MCF 10A (cell line): ENCODE measurements around the gene INO80B. TPM values are rescaled to one million over a fixed set of nuclear protein-coding genes. Genes with fewer than 3 reads are reported as not detected.

Source experiments
- BruUV-seq: library from RNA; stranded (reverse); fragments of 400-500 nt; replicated peaks from 2 replicates; lab custom pipeline; 2021; lab: Mats Ljungman, UMichigan
- CTCF ChIA-PET: fragments of 300-600 bp; sonication (Branson Sonifier 250); formaldehyde crosslinking; extraction: SDS; loops from one replicate; lab custom pipeline; 2021; ENCODE audit warnings: antibody characterized with exemption, inconsistent platforms; lab: Yijun Ruan, JAX
- POLR2A ChIA-PET: fragments of 300-600, 350-650 bp; sonication (Branson Sonifier 250); formaldehyde crosslinking; extraction: SDS; loops from one replicate; lab custom pipeline; 2020; ENCODE audit warnings: antibody characterized with exemption, inconsistent platforms; lab: Yijun Ruan, JAX
- DNase-seq: peaks from one replicate; pipeline ENCODE4 v3.0.0-alpha.2; 2018; ENCODE audit not compliant: unreplicated experiment
- H3K27ac Mint-ChIP-seq: one replicate; pipeline ENCODE4 v1.8.0; 2022; ENCODE audit warnings: mild to moderate bottlenecking, low read depth, mixed read lengths; ENCODE audit not compliant: unreplicated experiment
- H3K27me3 Mint-ChIP-seq: one replicate; pipeline ENCODE4 v1.8.0; 2022; ENCODE audit warnings: mixed read lengths; ENCODE audit not compliant: insufficient read depth, unreplicated experiment
- H3K36me3 Mint-ChIP-seq: one replicate; pipeline ENCODE4 v1.8.0; 2022; ENCODE audit warnings: mild to moderate bottlenecking, moderate library complexity, mixed read lengths; ENCODE audit not compliant: insufficient read depth, unreplicated experiment
- H3K4me1 Mint-ChIP-seq: one replicate; pipeline ENCODE4 v1.8.0; 2022; ENCODE audit warnings: mixed read lengths; ENCODE audit not compliant: insufficient read depth, unreplicated experiment
- H3K4me3 Mint-ChIP-seq: one replicate; pipeline ENCODE4 v1.8.0; 2022; ENCODE audit warnings: mild to moderate bottlenecking, moderate library complexity, mixed read lengths; ENCODE audit not compliant: unreplicated experiment
- H3K9me3 Mint-ChIP-seq: one replicate; pipeline ENCODE4 v1.8.0; 2022; ENCODE audit warnings: mixed read lengths; ENCODE audit not compliant: unreplicated experiment
- intact Hi-C: fragments of 100-400 bp; cut with micrococcal nuclease; formaldehyde crosslinking; loops from 2 replicates; pipeline ENCODE4 v1.14.1; 2022
- total RNA-seq: library from RNA; stranded (reverse); gene quantifications from 2 replicates; pipeline ENCODE4 v1.2.3, GENCODE V29; 2022
- TF ChIP-seq, protein P1 (sequence below): fragments of 200-600 bp; IDR thresholded peaks from one replicate; pipeline ENCODE4 v1.8.0; 2022; ENCODE audit warnings: antibody characterized with exemption, mild to moderate bottlenecking; ENCODE audit not compliant: unreplicated experiment

INO80B gene
- total RNA-seq, 1 experiment from 2014 or later: 36.0 TPM

DNA sequence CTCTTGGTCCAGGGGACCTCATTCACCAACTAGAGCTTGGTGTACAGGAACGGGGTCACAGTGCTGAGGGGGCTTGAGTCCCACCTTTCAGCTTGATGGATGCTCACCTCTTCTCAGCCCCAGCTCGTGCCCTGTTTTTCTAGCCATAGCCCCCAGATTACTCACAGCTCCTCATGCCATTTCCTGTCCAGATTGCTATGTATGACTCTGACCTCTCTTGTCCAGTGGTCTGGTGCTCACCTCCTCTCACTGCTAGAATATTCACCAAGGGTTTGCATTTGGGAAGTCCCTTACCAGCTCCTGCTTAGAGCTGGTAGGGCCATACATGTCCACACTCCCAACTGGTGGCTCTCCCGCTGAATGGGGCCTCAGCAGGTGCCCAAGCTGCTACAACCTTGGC, 38.7 kb downstream of the INO80B start:
- Mint-ChIP-seq H3K9me3 (no peaks in the 10 kb centered on the region), H3K27me3 (peaks cover 7% of the 10 kb centered on the region), H3K4me3 (no peak overlapping the region), H3K36me3 (peaks cover 11% of the 10 kb centered on the region), H3K27ac (no peak overlapping the region), H3K4me1 (peaks cover 5% of the 10 kb centered on the region)
- TF ChIP-seq, protein P1, sequence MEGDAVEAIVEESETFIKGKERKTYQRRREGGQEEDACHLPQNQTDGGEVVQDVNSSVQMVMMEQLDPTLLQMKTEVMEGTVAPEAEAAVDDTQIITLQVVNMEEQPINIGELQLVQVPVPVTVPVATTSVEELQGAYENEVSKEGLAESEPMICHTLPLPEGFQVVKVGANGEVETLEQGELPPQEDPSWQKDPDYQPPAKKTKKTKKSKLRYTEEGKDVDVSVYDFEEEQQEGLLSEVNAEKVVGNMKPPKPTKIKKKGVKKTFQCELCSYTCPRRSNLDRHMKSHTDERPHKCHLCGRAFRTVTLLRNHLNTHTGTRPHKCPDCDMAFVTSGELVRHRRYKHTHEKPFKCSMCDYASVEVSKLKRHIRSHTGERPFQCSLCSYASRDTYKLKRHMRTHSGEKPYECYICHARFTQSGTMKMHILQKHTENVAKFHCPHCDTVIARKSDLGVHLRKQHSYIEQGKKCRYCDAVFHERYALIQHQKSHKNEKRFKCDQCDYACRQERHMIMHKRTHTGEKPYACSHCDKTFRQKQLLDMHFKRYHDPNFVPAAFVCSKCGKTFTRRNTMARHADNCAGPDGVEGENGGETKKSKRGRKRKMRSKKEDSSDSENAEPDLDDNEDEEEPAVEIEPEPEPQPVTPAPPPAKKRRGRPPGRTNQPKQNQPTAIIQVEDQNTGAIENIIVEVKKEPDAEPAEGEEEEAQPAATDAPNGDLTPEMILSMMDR: no peak
- DNase-seq: no peak
- ChIA-PET CTCF (interaction anchor here (0.6 to 1.8 kb wide), 3 partner anchors 10 to 95 kb away, joined by 3 to 9 read pairs (median 6); partner anchors contain the start of genes CCDC142 and TTC31), POLR2A (interaction anchor here (1.0 to 1.5 kb wide), 2 partner anchors 10 to 14 kb away, joined by 3 to 6 read pairs; partner anchors contain the start of genes CCDC142, PCGF1 and TTC31)
- intact Hi-C loops: no loop called here
- BruUV-seq: no TSS peak

DNA sequence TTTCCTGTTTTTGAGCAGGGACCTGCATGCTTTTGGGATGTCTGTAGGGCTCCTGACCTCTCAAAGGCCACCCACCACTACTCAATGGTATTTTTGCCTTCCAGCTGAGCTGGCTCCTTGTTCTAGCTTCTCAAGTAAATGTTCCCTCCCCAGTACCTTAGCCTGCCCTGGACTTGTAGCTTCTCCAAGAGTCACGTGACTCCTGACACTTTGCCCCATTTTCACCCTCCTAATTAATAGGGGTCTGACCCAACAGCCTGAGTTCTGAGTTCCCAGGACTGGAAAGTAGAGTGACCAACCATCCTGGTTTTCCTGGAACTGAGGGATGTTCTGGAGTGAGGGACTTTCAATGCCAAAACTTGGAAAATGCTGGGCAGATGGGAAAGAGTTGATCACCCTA, 40.6 kb downstream of the INO80B start:
- Mint-ChIP-seq H3K27ac (no peak overlapping the region), H3K27me3 (peaks cover 16% of the 10 kb centered on the region), H3K4me3 (no peak overlapping the region), H3K9me3 (no peaks in the 10 kb centered on the region), H3K4me1 (peaks cover 11% of the 10 kb centered on the region), H3K36me3 (peaks cover 13% of the 10 kb centered on the region)
- DNase-seq: no peak
- ChIA-PET POLR2A (interaction anchor here (1.4 kb wide), 1 partner anchor 11 kb away, joined by 3 read pairs; the partner anchor contains the start of gene PCGF1), CTCF (no interaction called here)
- intact Hi-C loops: no loop called here
- TF ChIP-seq, protein P1: no peak
- no TSS peak for BruUV-seq

DNA sequence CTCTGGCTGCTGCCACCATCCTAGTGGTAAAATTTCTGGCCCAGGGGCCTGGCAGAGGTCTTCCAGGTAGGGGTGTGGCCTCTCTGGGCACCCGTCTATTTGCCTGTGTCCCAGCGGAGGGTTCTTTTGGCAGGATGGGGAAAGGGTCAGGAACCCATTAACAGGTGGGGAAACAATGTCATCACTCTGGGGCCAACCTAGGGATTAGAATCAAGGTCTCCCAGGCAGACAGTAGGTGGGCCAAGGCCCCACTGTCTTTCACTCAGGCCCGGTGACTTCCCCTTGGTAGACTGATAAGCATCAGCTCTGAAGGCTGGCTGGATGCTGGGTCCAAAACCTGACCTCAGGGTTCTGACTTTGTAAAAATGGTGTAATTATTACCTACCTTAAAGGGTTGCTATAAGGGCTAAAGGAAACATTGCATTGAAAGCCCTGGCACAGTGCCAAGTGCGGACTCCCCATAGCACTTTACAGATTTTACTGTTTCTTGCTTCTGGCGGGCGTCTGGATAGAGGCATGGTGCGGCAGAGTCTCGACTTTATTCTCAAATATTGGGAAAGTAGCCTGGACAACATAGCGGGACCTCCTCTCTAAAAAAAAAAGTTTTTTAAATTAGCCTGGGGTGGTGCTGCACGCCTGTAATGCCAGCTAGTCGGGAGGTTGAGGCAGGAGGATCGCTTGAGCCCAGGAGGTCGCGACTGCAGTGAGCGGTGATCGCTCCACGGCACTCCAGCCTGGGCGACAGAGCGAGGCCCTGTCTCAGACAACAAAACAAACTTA, 42.3 kb downstream of the INO80B start:
- TF ChIP-seq, protein P1: no peak
- peaks cover 13% of the 10 kb centered on the region for H3K36me3 Mint-ChIP-seq
- no peaks in the 10 kb centered on the region for H3K9me3 Mint-ChIP-seq
- peaks cover 11% of the 10 kb centered on the region for H3K4me1 Mint-ChIP-seq
- no TSS peak for BruUV-seq
- DNase-seq: no peak
- peak overlapping the region; percentile 51 for H3K4me3 Mint-ChIP-seq
- intact Hi-C loops: no loop called here
- H3K27me3 Mint-ChIP-seq: peaks cover 16% of the 10 kb centered on the region
- POLR2A ChIA-PET: interaction anchor here (0.9 to 1.9 kb wide), 3 partner anchors 10 to 90 kb away, joined by 3 to 9 read pairs (median 4); partner anchors contain the start of genes CCDC142, PCGF1 and TTC31
- CTCF ChIA-PET: interaction anchor here (0.8 to 1.5 kb wide), 3 partner anchors 11 to 91 kb away, joined by 3 to 5 read pairs (median 3); partner anchors contain the start of genes CCDC142 and TTC31
- no peak overlapping the region for H3K27ac Mint-ChIP-seq
